K562 (cell line): ENCODE data around the gene USP13. TPM values are rescaled to one million over a fixed set of nuclear protein-coding genes. Genes with fewer than 3 reads are reported as not detected.

ENCODE experiments used
- ZBTB40 ChIP-seq, 2 experiments: fragments of 450-650 bp in 1 of 2; sonication (generic) in 1 of 2; formaldehyde crosslinking in 1 of 2; IDR thresholded peaks; 2 replicates each; pipeline versions ENCODE4 v1.7.1 to v1.9.0; 2016 to 2022; ENCODE audit warnings: inconsistent platforms in 1 of 2, mild to moderate bottlenecking in 1 of 2, missing genetic modification reagents in 1 of 2
- ZNF316 ChIP-seq: fragments of 450-650 bp; IDR thresholded peaks from 2 replicates; pipeline ENCODE4 v1.6.1; 2016
- polyA plus RNA-seq, 8 experiments: library from polyadenylated mRNA; depleted of rRNA in 4 of 8; stranded (reverse) in 5 of 8; unstranded in 3 of 8; fragments of >200 nt; fragmentation: Nextera tagmentation in 2 of 8; fragmentation: Illumina TruSeq in 1 of 8; extraction: Ambion mirVana in 2 of 8; extraction: Trizol in 1 of 8; gene quantifications; 2 replicates each; pipeline versions ENCODE4 v1.2.1 to v1.2.3, GENCODE V29; 2011 to 2014; ENCODE audit warnings: inconsistent platforms in 1 of 8, missing spikeins in 1 of 8
- total RNA-seq, 7 experiments: library from RNA; depleted of rRNA in 6 of 7; stranded (reverse); fragments of >200 nt in 6 of 7; fragmentation: Illumina TruSeq in 2 of 7; extraction: Trizol in 2 of 7; gene quantifications; 2 replicates each; pipeline versions ENCODE4 v1.2.1 to v1.2.3, GENCODE V29; 2011 to 2021; ENCODE audit warnings: low replicate concordance in 1 of 7

Gene USP13
- total and polyA plus RNA-seq, 9 of the 15 experiments (the other 6 are each of a cell fraction or from before 2014, with no cell fraction given): 0.11 to 2.3 (median 0.51) TPM

- TF ChIP-seq ZBTB40 (IDR thresholded peaks at IDR 0.05): no peak
- TF ChIP-seq ZBTB40 (CRISPR knock-in tag; IDR thresholded peaks at IDR 0.05): no peak
- no peak for TF ChIP-seq ZNF316
Observed at GRCh38 chr3:179716811-179717210, 64.0 kb downstream of the USP13 start (continued).
